HCT116 (cell line): ENCODE measurements around the gene ACSL3. TPM values are rescaled to one million over a fixed set of nuclear protein-coding genes. Genes with fewer than 3 reads are reported as not detected.

Experiments used
- ATAC-seq: fragments of 200-7000 bp; cut with Tn5 transposase; 2 replicates; pipeline ENCODE4 v1.9.1; 2020; ENCODE audit warnings: mild to moderate bottlenecking, moderate library complexity
- BruUV-seq: library from RNA; stranded (reverse); fragments of 400-500 nt; replicated peaks from 2 replicates; lab custom pipeline; 2021; lab: Mats Ljungman, UMichigan
- CTCF ChIA-PET: fragments of 300-600 bp; sonication (Branson Sonifier 250); formaldehyde crosslinking; loops from one replicate; lab custom pipeline; 2021; ENCODE audit warnings: antibody characterized with exemption; lab: Charles Lee
- POLR2A ChIA-PET: fragments of 300-600, 350-600 bp; sonication (Branson Sonifier 250); formaldehyde crosslinking; loops from one replicate; lab custom pipeline; 2021; ENCODE audit warnings: antibody characterized with exemption; lab: Charles Lee
- RAD21 ChIA-PET, 2 experiments: fragments of 300-600 bp; sonication (Branson Sonifier 250); formaldehyde crosslinking; loops; one replicate each; lab custom pipeline; 2023; ENCODE audit warnings: low total read pairs in 2 of 2; ENCODE audit not compliant: uncharacterized antibody in 2 of 2, unreplicated experiment in 2 of 2, low non-redundant PET in 1 of 2; lab: Charles Lee
- DNase-seq: peaks from one replicate; pipeline ENCODE4 v3.0.0-alpha.2; 2010; ENCODE audit warnings: low read depth, low spot score
- H2AFZ ChIP-seq: fragments of 200-600 bp; shearing (Covaris generic), sonication (generic); 2 replicates; pipeline ENCODE4 v1.6.1; 2017; ENCODE audit warnings: low read depth, mixed run types, mixed read lengths, antibody characterized with exemption, low read length; ENCODE audit not compliant: poor library complexity, severe bottlenecking
- H3K27ac ChIP-seq: 2 replicates; pipeline ENCODE4 v1.5.1; 2012; ENCODE audit warnings: low read depth, low read length
- H3K27me3 ChIP-seq: fragments of 200-600 bp; sonication (generic); 2 replicates; pipeline ENCODE4 v1.6.1; 2016; ENCODE audit warnings: mixed run types, low read length, mixed read lengths; ENCODE audit not compliant: insufficient read depth
- H3K36me3 ChIP-seq, 2 experiments: fragments of 200-500 bp in 1 of 2; fragments of 200-600 bp in 1 of 2; sonication (Bioruptor generic) in 1 of 2; sonication (generic) in 1 of 2; 2 replicates each; pipeline versions ENCODE4 v1.5.1 to v1.6.1; 2014 to 2016; ENCODE audit warnings: low read length in 2 of 2, inconsistent platforms in 1 of 2, mixed read lengths in 1 of 2, mixed run types in 1 of 2; ENCODE audit not compliant: insufficient read depth in 2 of 2, control insufficient read depth in 1 of 2
- H3K4me1 ChIP-seq, 2 experiments: fragments of 200-600 bp in 1 of 2; sonication (generic) in 1 of 2; 2 replicates each; pipeline versions ENCODE4 v1.5.1 to v1.6.1; 2012 to 2017; ENCODE audit warnings: low read length in 2 of 2, inconsistent platforms in 1 of 2, mild to moderate bottlenecking in 1 of 2, mixed read lengths in 1 of 2, mixed run types in 1 of 2, moderate library complexity in 1 of 2; ENCODE audit not compliant: insufficient read depth in 2 of 2, control insufficient read depth in 1 of 2
- H3K4me2 ChIP-seq: fragments of 200-600 bp; sonication (generic); 2 replicates; pipeline ENCODE4 v1.6.1; 2017; ENCODE audit warnings: mixed run types, low read length, mixed read lengths
- H3K4me3 ChIP-seq, 2 experiments: fragments of 200-600 bp in 1 of 2; sonication (generic) in 1 of 2; replicated peaks in 1 of 2; 2 replicates each; pipeline ENCODE4 v1.5.1; 2011 to 2016; ENCODE audit warnings: low read length in 2 of 2, control low read depth in 1 of 2, low read depth in 1 of 2, mild to moderate bottlenecking in 1 of 2, mixed read lengths in 1 of 2, mixed run types in 1 of 2
- H3K79me2 ChIP-seq: fragments of 200-600 bp; sonication (generic); 2 replicates; pipeline ENCODE4 v1.6.1; 2017; ENCODE audit warnings: mild to moderate bottlenecking, mixed run types, low read length, moderate library complexity, mixed read lengths; ENCODE audit not compliant: insufficient read depth
- H3K9ac ChIP-seq: fragments of 200-600 bp; sonication (generic); 2 replicates; pipeline ENCODE4 v1.6.1; 2016; ENCODE audit warnings: low read length, mixed read lengths
- H3K9me2 ChIP-seq: fragments of 200-600 bp; sonication (generic), shearing (Covaris generic); 2 replicates; pipeline ENCODE4 v1.6.1; 2017; ENCODE audit warnings: mixed run types, mild to moderate bottlenecking, moderate library complexity; ENCODE audit not compliant: insufficient read depth
- H3K9me3 ChIP-seq, 2 experiments: fragments of 200-500 bp in 1 of 2; fragments of 200-600 bp in 1 of 2; sonication (Bioruptor generic) in 1 of 2; sonication (generic) in 1 of 2; 2 replicates each; pipeline ENCODE4 v1.6.1; 2014 to 2017; ENCODE audit warnings: low read length in 2 of 2, mixed read lengths in 2 of 2, inconsistent platforms in 1 of 2, low read depth in 1 of 2, mild to moderate bottlenecking in 1 of 2, mixed run types in 1 of 2, moderate library complexity in 1 of 2; ENCODE audit not compliant: control insufficient read depth in 1 of 2, insufficient read depth in 1 of 2
- H4K20me1 ChIP-seq: fragments of 200-600 bp; sonication (generic), shearing (Covaris generic); 2 replicates; pipeline ENCODE4 v1.6.1; 2017; ENCODE audit warnings: mixed run types, mild to moderate bottlenecking, moderate library complexity; ENCODE audit not compliant: insufficient read depth
- CBX3 ChIP-seq: IDR thresholded peaks from 2 replicates; pipeline ENCODE4 v1.6.1; 2012; ENCODE audit warnings: low read depth
- CTCF ChIP-seq, 3 experiments: fragments of 200-600 bp in 1 of 3; sonication (generic) in 1 of 3; IDR thresholded peaks in 2 of 3; conservative IDR thresholded peaks in 1 of 3; 2 replicates each; pipeline ENCODE4 v1.5.1; 2012 to 2017; ENCODE audit warnings: low read depth in 2 of 3, low read length in 2 of 3, antibody characterized with exemption in 1 of 3, borderline replicate concordance in 1 of 3, control low read depth in 1 of 3, mild to moderate bottlenecking in 1 of 3, mixed read lengths in 1 of 3, mixed run types in 1 of 3, moderate library complexity in 1 of 3; ENCODE audit not compliant: insufficient read depth in 1 of 3
- EGR1 ChIP-seq: IDR thresholded peaks from 2 replicates; pipeline ENCODE4 v1.6.1; 2012; ENCODE audit warnings: low read depth
- ELF1 ChIP-seq: IDR thresholded peaks from 2 replicates; pipeline ENCODE4 v1.6.1; 2012; ENCODE audit warnings: low read depth, borderline replicate concordance
- EZH2 ChIP-seq: fragments of 200-600 bp; sonication (generic); IDR thresholded peaks from 2 replicates; pipeline ENCODE4 v1.6.1; 2017; ENCODE audit warnings: antibody characterized with exemption, mixed run types
- EZH2phosphoT487 ChIP-seq: fragments of 200-600 bp; IDR thresholded peaks from 2 replicates; pipeline ENCODE4 v1.6.1; 2018; ENCODE audit warnings: antibody characterized with exemption, borderline replicate concordance
- FOSL1 ChIP-seq: IDR thresholded peaks from 2 replicates; pipeline ENCODE4 v1.6.1; 2012; ENCODE audit warnings: low read depth
- JUND ChIP-seq: IDR thresholded peaks from 2 replicates; pipeline ENCODE4 v1.6.1; 2012
- POLR2A ChIP-seq: IDR thresholded peaks from 2 replicates; pipeline ENCODE4 v1.7.0; 2011; ENCODE audit warnings: borderline replicate concordance; ENCODE audit not compliant: insufficient read depth, insufficient read length; ENCODE audit errors: extremely low read depth
- POLR2AphosphoS5 ChIP-seq: IDR thresholded peaks from 2 replicates; pipeline ENCODE4 v1.6.1; 2011; ENCODE audit warnings: mild to moderate bottlenecking, low read depth, low read length, moderate library complexity
- RAD21 ChIP-seq: IDR thresholded peaks from 2 replicates; pipeline ENCODE4 v1.6.1; 2012; ENCODE audit warnings: low read depth, mild to moderate bottlenecking
- SIN3A ChIP-seq: IDR thresholded peaks from 2 replicates; pipeline ENCODE4 v1.6.1; 2012; ENCODE audit warnings: low read depth
- SP1 ChIP-seq: IDR thresholded peaks from 2 replicates; pipeline ENCODE4 v1.6.1; 2012; ENCODE audit warnings: low read depth
- TCF7L2 ChIP-seq: IDR thresholded peaks from 2 replicates; pipeline ENCODE4 v1.7.0; 2011; ENCODE audit warnings: borderline replicate concordance, inconsistent platforms; ENCODE audit not compliant: insufficient read depth, insufficient read length; ENCODE audit errors: extremely low read depth
- YY1 ChIP-seq: IDR thresholded peaks from 2 replicates; pipeline ENCODE4 v1.6.1; 2011; ENCODE audit warnings: low read length, low read depth, moderate library complexity, mild to moderate bottlenecking; ENCODE audit not compliant: insufficient replicate concordance; ENCODE audit errors: extremely low read depth
- ZBTB33 ChIP-seq: IDR thresholded peaks from 2 replicates; pipeline ENCODE4 v1.6.1; 2011; ENCODE audit warnings: mild to moderate bottlenecking, low read length, moderate library complexity; ENCODE audit not compliant: insufficient replicate concordance; ENCODE audit errors: extremely low read depth
- ZFX ChIP-seq: fragments of 450-650 bp; IDR thresholded peaks from 2 replicates; pipeline ENCODE4 v1.6.1; 2017
- ZNF274 ChIP-seq: fragments of 200-500 bp; sonication (Bioruptor generic); IDR thresholded peaks from 2 replicates; pipeline ENCODE4 v1.6.1; 2014; ENCODE audit warnings: mild to moderate bottlenecking, low read depth, low read length, inconsistent platforms
- intact Hi-C: fragments of 100-400 bp; cut with micrococcal nuclease; formaldehyde crosslinking; loops from 2 replicates; pipeline ENCODE4 v1.10.0; 2022
- total RNA-seq: library from RNA; stranded (reverse); gene quantifications from one replicate; pipeline ENCODE4 v1.2.1, GENCODE V29; 2021; ENCODE audit not compliant: unreplicated experiment
- TF ChIP-seq, protein P1 (sequence below): IDR thresholded peaks from 2 replicates; pipeline ENCODE4 v1.6.1; 2012

ACSL3 gene
- total RNA-seq, 1 experiment from 2014 or later, result 142 TPM

DNA sequence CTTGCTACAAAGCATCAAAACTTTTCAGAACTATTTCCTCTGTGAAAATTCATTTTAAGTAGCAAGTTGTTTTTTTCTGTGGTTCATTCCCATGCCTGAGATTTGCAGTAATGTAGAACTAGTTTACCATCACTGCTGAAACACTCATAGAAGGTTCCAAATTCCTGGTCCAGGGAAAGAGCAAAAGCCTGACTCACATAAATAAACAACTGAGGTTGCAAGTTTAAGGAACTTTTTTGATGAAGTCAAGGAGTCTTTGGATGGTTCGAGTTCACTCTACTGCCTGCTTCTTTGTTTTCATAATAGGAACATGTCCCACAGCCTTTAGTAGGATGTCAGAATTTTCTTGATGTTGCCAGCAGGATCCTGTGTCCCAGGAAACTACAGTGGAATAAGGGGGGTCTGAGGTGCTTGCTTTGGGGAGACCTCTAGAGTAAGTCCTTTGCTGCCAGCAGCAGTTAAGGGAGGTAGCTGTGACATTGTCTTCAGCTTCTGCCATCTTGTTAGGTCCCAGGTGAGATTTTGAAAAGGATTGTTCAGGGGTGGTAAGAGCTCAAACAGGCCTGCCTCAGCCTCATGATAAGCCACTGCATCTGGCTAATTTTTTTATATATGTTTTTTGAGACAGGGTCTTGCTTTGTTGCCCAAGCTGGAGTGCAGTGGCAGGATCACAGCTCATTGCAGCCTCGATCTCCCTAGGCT, 43.9 kb downstream of the ACSL3 start:
- no peak overlapping the region for H3K27ac ChIP-seq
- no peak overlapping the region for H3K4me3 ChIP-seq
- H3K9me3 ChIP-seq, result no peaks in the 10 kb centered on the region
- peaks cover 86% of the 10 kb centered on the region for H3K79me2 ChIP-seq
- peaks cover 0 to 3% of the 10 kb centered on the region in 2 experiments; a peak in 1 of 4 replicates for H3K4me1 ChIP-seq
- no peaks in the 10 kb centered on the region for H3K9me2 ChIP-seq
- ATAC-seq, result no peak
- intact Hi-C loops, result loop anchor here (5.0 kb wide), 1 partner anchor 587 kb away; no protein-coding TSS in a partner anchor
- ChIA-PET RAD21 (no interaction called here), CTCF (interaction anchor here (1.1 to 1.9 kb wide), 2 partner anchors 197 to 214 kb away, joined by 3 to 5 read pairs; no protein-coding TSS in a partner anchor), POLR2A (no interaction called here)
- no TSS peak for BruUV-seq
- peaks cover 10% of the 10 kb centered on the region; the same call in 1 of the 2 replicates for H4K20me1 ChIP-seq
- TF ChIP-seq RAD21 (no peak), TCF7L2 (no peak), POLR2A (no peak), YY1 (no peak), FOSL1 (no peak), JUND (no peak), EZH2 (no peak), CBX3 (no peak), EGR1 (no peak), SIN3A (no peak), POLR2AphosphoS5 (no peak), ZNF274 (no peak), ELF1 (no peak), ZFX (no peak), SP1 (no peak), ZBTB33 (no peak), EZH2phosphoT487 (no peak), CTCF (IDR thresholded peaks at IDR 0.05 in 2 of 3, conservative IDR thresholded peaks at IDR 0.05 in 1 of 3; ENCODE audit: borderline replicate concordance in 1 of 3, insufficient read depth in 1 of 3, low read depth in 2 of 3, low read length in 2 of 3) (no peak)
- TF ChIP-seq, protein P1, sequence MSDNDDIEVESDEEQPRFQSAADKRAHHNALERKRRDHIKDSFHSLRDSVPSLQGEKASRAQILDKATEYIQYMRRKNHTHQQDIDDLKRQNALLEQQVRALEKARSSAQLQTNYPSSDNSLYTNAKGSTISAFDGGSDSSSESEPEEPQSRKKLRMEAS, result no peak
- peaks cover under 1 to 8% of the 10 kb centered on the region in 2 experiments; a peak in 2 of 4 replicates for H3K36me3 ChIP-seq
- H3K9ac ChIP-seq, result no peak overlapping the region
- no peaks in the 10 kb centered on the region for H3K27me3 ChIP-seq
- no peak overlapping the region for H2AFZ ChIP-seq
- no peak for DNase-seq
- no peak overlapping the region for H3K4me2 ChIP-seq
